Ovary (tissue), 9 donors: ENCODE results near the gene KNCN. TPM values are rescaled to one million over a fixed set of nuclear protein-coding genes. Genes with fewer than 3 reads are reported as not detected.

Experiments
- DNase-seq, 5 donors: peaks; one replicate each; pipeline ENCODE4 v3.0.0-alpha.2; 2019 to 2020
- H3K27ac ChIP-seq, 2 donors: fragments of 200-600 bp; one replicate each; pipeline versions ENCODE4 v1.5.1 to v1.8.0; 2019 to 2022
- H3K27me3 ChIP-seq: fragments of 200-600 bp; one replicate; pipeline ENCODE4 v1.8.0; 2022
- H3K36me3 ChIP-seq: fragments of 200-600 bp; sonication (generic); one replicate; pipeline ENCODE4 v1.5.1; 2019
- H3K4me1 ChIP-seq: one replicate; pipeline ENCODE4 v1.8.1; 2013; ENCODE audit warnings: mild to moderate bottlenecking, moderate library complexity; ENCODE audit not compliant: insufficient read depth
- H3K4me3 ChIP-seq: fragments of 200-600 bp; sonication (generic); one replicate; pipeline ENCODE4 v1.5.1; 2017
- H3K9me3 ChIP-seq, 2 donors: fragments of 200-600 bp in 1 of 2; sonication (generic) in 1 of 2; one replicate each; pipeline versions ENCODE4 v1.5.1 to v1.8.1; 2013 to 2019; ENCODE audit warnings: mild to moderate bottlenecking in 1 of 2, moderate library complexity in 1 of 2
- CTCF ChIP-seq, 3 donors: fragments of 450-650 bp in 2 of 3; fragments of 200-600 bp in 1 of 3; IDR thresholded peaks; one replicate each; pipeline versions ENCODE4 v1.5.1 to v1.8.0; 2016 to 2022; ENCODE audit warnings: antibody characterized with exemption in 3 of 3, mild to moderate bottlenecking in 1 of 3
- EP300 ChIP-seq: sonication (generic); formaldehyde crosslinking; IDR thresholded peaks from one replicate; pipeline ENCODE4 v1.6.1; 2017; ENCODE audit warnings: antibody characterized with exemption
- POLR2A ChIP-seq: fragments of 450-650 bp; IDR thresholded peaks from one replicate; pipeline ENCODE4 v1.6.1; 2017; ENCODE audit warnings: antibody characterized with exemption, mild to moderate bottlenecking, moderate library complexity
- WGBS, 3 donors: extraction: QIAGEN DNeasy Blood & Tissue Kit in 1 of 3; methylation state at CpG; one replicate each; pipeline versions ENCODE4 v1.1.5 to v1.1.7; 2013 to 2017; 5-methylcytosine and 5-hydroxymethylcytosine counted together
- intact Hi-C, 4 donors: fragments of 100-400 bp; cut with DNase I; formaldehyde crosslinking; loops; one replicate each; pipeline versions ENCODE4 v1.11.0 to v1.15.1; 2022 to 2023
- polyA plus RNA-seq, 2 donors: library from polyadenylated mRNA; stranded (reverse); fragments of 200-250 nt in 1 of 2; fragments of 350-450 nt in 1 of 2; fragmentation: Illumina TruSeq in 1 of 2; extraction: RNeasy Lipid Tissue Mini Kit (QIAGEN cat#74804) in 1 of 2; gene quantifications; one replicate each; pipeline ENCODE4 v1.2.3, GENCODE V29; 2013 to 2014
- total RNA-seq, 7 donors: library from RNA; depleted of rRNA in 2 of 7; stranded (reverse); fragments of >200 nt in 2 of 7; fragmentation: NEBNext Ultra II Directional in 3 of 7; extraction: Animal tissue kit (Norgen Biotek cat#: 25700) in 3 of 7; gene quantifications; one replicate each; pipeline versions ENCODE4 v1.1.0 to v1.2.4, GENCODE V29; 2016 to 2023
- donor health status: DM: no; HTN: no; CAD: no; lungs with moderate emphysema.
- donor health status: DM: no; HTN: no; CAD: no.
- donor health status: Bipolar disorder and iron deficiency.
- donor health status: DM: yes; HTN: yes; CAD: no.
- donor health status: DM: no; HTN: no; CAD: no.
- donor health status: DM: yes; HTN: yes; CAD: no.

Gene KNCN
- total and polyA plus RNA-seq, 9 donors = 0.08 TPM; not detected in 8

- H3K27me3 ChIP-seq = no peaks in the 10 kb centered on the region
- H3K36me3 ChIP-seq = no peaks in the 10 kb centered on the region
- no peaks in the 10 kb centered on the region for H3K4me1 ChIP-seq
- intact Hi-C loops = no loop called here
- H3K27ac ChIP-seq = no peak overlapping the region
- WGBS, 3 donors = 71 to 75% (median 74%) methylated on average over 16 to 17 of the region's 17 CpGs
- H3K4me3 ChIP-seq = no peak overlapping the region
- no peaks in the 10 kb centered on the region for H3K9me3 ChIP-seq
- TF ChIP-seq EP300 (no peak), POLR2A (no peak), CTCF (IDR thresholded peaks at IDR 0.05) (no peak)
- DNase-seq = no peak
These were observed 44.8 kb downstream of the KNCN start for GRCh38 chr1:46506470-46507219.

- 49 to 66% (median 53%) methylated on average over 4 of the region's 4 CpGs for WGBS, 3 donors
- Histone ChIP-seq H3K27me3 (no peaks in the 10 kb centered on the region), H3K36me3 (no peaks in the 10 kb centered on the region), H3K27ac (no peak overlapping the region), H3K4me1 (no peaks in the 10 kb centered on the region), H3K9me3 (no peaks in the 10 kb centered on the region), H3K4me3 (no peak overlapping the region)
- intact Hi-C loops = no loop called here
- TF ChIP-seq EP300 (no peak), POLR2A (no peak), CTCF (IDR thresholded peaks at IDR 0.05) (no peak)
- DNase-seq = no peak
These were observed 48.0 kb downstream of the KNCN start for GRCh38 chr1:46503421-46503820.

GRCh38 chr1:46501528-46501927 is 49.9 kb downstream of the KNCN start:
- intact Hi-C loops = no loop called here
- no peaks in the 10 kb centered on the region for H3K36me3 ChIP-seq
- no peaks in the 10 kb centered on the region for H3K27me3 ChIP-seq
- DNase-seq = no peak
- no peak for TF ChIP-seq EP300
- no peak for TF ChIP-seq CTCF (IDR thresholded peaks at IDR 0.05)
- TF ChIP-seq POLR2A = no peak
- no peaks in the 10 kb centered on the region for H3K4me1 ChIP-seq
- H3K27ac ChIP-seq = no peak overlapping the region
- H3K9me3 ChIP-seq = no peaks in the 10 kb centered on the region
- no peak overlapping the region for H3K4me3 ChIP-seq
- 81 to 88% (median 85%) methylated on average over 3 of the region's 3 CpGs for whole genome bisulfite sequencing, 3 donors

GRCh38 chr1:46497665-46498064 is 53.8 kb downstream of the KNCN start:
- no peaks in the 10 kb centered on the region for H3K9me3 ChIP-seq
- H3K27me3 ChIP-seq = no peaks in the 10 kb centered on the region
- H3K4me1 ChIP-seq = no peaks in the 10 kb centered on the region
- no peak overlapping the region for H3K4me3 ChIP-seq
- no peak overlapping the region for H3K27ac ChIP-seq
- intact Hi-C loops = no loop called here
- DNase-seq = no peak
- WGBS, 3 donors = 90 to 93% (median 93%) methylated on average over 19 of the region's 19 CpGs
- no peaks in the 10 kb centered on the region for H3K36me3 ChIP-seq
- TF ChIP-seq CTCF (IDR thresholded peaks at IDR 0.05) = no peak
- no peak for TF ChIP-seq EP300
- no peak for TF ChIP-seq POLR2A
